AG09309 (cell line): ENCODE results near the gene KRABD2.

Source experiments
- DNase-seq: peaks from one replicate; pipeline ENCODE4 v3.0.0-alpha.2; 2010; ENCODE audit warnings: low read depth
- H3K4me3 ChIP-seq: 2 replicates; pipeline ENCODE4 v1.5.1; 2011; ENCODE audit warnings: mild to moderate bottlenecking, low read depth, low read length, moderate library complexity; ENCODE audit not compliant: control insufficient read depth
- CTCF ChIP-seq: IDR thresholded peaks from 2 replicates; pipeline ENCODE4 v1.5.1; 2011; ENCODE audit warnings: mild to moderate bottlenecking, low read depth, low read length, inconsistent platforms; ENCODE audit not compliant: insufficient read depth, control insufficient read depth; ENCODE audit errors: missing control alignments

KRABD2 gene

GRCh38 chr17:8339540-8339939 is 37.0 kb downstream of the KRABD2 start, which contains the start of gene ODF4:
ODF4 (plus strand) TSS chr17:8339840; CDS start chr17:8340052, 212 bp downstream.
- no peak for DNase-seq
- H3K4me3 ChIP-seq: no peak within 1 kb of the TSS
- TF ChIP-seq CTCF: no peak

GRCh38 chr17:8338753-8339140 is 37.8 kb downstream of the KRABD2 start:
- no peak for DNase-seq
- TF ChIP-seq CTCF: no peak
- H3K4me3 ChIP-seq: no peak overlapping the region

DNA sequence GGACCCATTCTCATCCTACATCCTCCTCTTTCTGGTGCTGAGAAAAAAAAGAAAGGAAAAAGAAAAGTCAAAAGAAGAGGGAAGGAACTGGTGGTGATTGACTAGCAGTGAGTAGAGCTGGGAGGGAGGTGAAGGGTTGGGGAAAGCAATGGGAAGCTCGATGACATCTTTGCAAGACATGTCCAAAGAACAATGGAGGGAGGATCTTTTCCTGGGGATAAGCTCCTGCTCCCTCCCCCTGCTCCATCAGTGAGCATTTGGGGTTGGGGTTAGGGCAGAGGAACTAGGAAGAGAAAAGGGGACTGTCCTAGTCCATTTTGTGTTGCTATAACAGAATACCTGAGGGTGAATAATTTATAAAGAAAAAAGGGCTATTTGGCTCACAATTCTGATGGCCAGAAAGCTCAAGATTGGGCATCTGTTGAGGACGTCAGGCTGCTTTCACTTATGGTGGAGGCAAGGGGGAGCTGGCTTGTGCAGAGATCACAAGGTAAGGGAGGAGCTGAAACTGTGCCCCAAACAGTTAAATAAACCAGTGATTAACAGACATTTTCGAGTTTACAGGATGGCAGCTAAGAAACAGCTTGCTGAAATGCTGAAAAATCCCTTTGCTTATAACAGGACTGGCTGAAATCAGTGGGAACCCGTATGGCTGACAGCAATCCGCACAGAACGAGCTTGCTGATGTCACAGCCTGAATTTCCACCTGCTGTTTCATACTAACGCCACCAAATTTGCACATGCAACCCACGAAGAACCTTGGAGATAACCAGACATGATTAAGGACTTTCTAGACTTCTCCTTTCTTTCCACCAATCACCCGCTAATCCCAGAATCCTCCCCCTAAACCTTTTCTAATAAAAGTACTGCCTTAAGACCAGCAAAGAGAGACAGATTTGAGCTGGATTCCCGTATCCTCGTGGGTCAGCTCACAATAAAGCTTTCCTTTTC is 38.4 kb downstream of the KRABD2 start:
- no peak for DNase-seq
- no peak overlapping the region for H3K4me3 ChIP-seq
- no peak for TF ChIP-seq CTCF

GRCh38 chr17:8333281-8333680 is 43.2 kb downstream of the KRABD2 start:
- no peak for DNase-seq
- no peak for TF ChIP-seq CTCF

GRCh38 chr17:8332688-8333087 is 43.8 kb downstream of the KRABD2 start:
- TF ChIP-seq CTCF: no peak
- no peak overlapping the region for H3K4me3 ChIP-seq
- no peak for DNase-seq

More at GRCh38 chr17:8333281-8333680, 43.2 kb downstream of the KRABD2 start:
- H3K4me3 ChIP-seq: no peak overlapping the region

- H3K4me3 ChIP-seq: no peak overlapping the region
- TF ChIP-seq CTCF: no peak
- DNase-seq: no peak
Measured at GRCh38 chr17:8332128-8332527, 44.4 kb downstream of the KRABD2 start.
